K562 (cell line): ENCODE measurements around the gene MERTK. TPM values are rescaled to one million over a fixed set of nuclear protein-coding genes. Genes with fewer than 3 reads are reported as not detected.

Source experiments
- ARNT ChIP-seq, 2 experiments: fragments of 450-650 bp; IDR thresholded peaks; 2 replicates each; pipeline ENCODE4 v1.6.1; 2016; ENCODE audit warnings: mild to moderate bottlenecking in 1 of 2
- CC2D1A ChIP-seq: fragments of 450-650 bp; IDR thresholded peaks from 2 replicates; pipeline ENCODE4 v1.6.1; 2017; ENCODE audit warnings: mild to moderate bottlenecking
- EGR1 ChIP-seq: fragments of 450-650 bp; conservative IDR thresholded peaks from 2 replicates; pipeline ENCODE4 v1.6.1; 2017; ENCODE audit warnings: mild to moderate bottlenecking
- EHMT2 ChIP-seq: fragments of 450-650 bp; IDR thresholded peaks from 2 replicates; pipeline ENCODE4 v1.6.1; 2018; ENCODE audit warnings: antibody characterized with exemption
- HEY1 ChIP-seq: fragments of 250-450 bp; sonication (Bioruptor Pico); IDR thresholded peaks from 2 replicates; pipeline ENCODE4 v1.5.0; 2020; ENCODE audit warnings: mild to moderate bottlenecking, moderate library complexity, borderline replicate concordance
- HOXB6 ChIP-seq: fragments of 250-450 bp; sonication (Bioruptor Pico); IDR thresholded peaks from 2 replicates; pipeline ENCODE4 v1.5.1; 2022; ENCODE audit warnings: mild to moderate bottlenecking, borderline replicate concordance
- IRF2 ChIP-seq: sonication (generic); formaldehyde crosslinking; IDR thresholded peaks from 2 replicates; pipeline ENCODE4 v1.8.1; 2022; ENCODE audit warnings: mild to moderate bottlenecking, missing genetic modification reagents
- KAT2B ChIP-seq: IDR thresholded peaks from one replicate; pipeline ENCODE4 v1.6.1; 2012; ENCODE audit warnings: low read depth, mild to moderate bottlenecking, control low read depth, inconsistent platforms, low read length, moderate library complexity
- KLF10 ChIP-seq: fragments of 250-450 bp; sonication (Bioruptor Pico); IDR thresholded peaks from 2 replicates; pipeline ENCODE4 v1.6.1; 2021; ENCODE audit warnings: matching md5 sums
- RNF2 ChIP-seq: sonication (generic); IDR thresholded peaks from 2 replicates; pipeline ENCODE4 v1.6.1; 2016
- TBL1XR1 ChIP-seq, 2 experiments: IDR thresholded peaks; 2 replicates each; pipeline ENCODE4 v1.6.1; 2012; ENCODE audit warnings: improper control_type of control experiment in 2 of 2, low read length in 2 of 2, mild to moderate bottlenecking in 1 of 2
- TEAD2 ChIP-seq: fragments of 450-650 bp; IDR thresholded peaks from 2 replicates; pipeline ENCODE4 v1.6.1; 2016; ENCODE audit warnings: missing genetic modification characterization, control low read depth, missing compliant biosample characterization
- TSC22D4 ChIP-seq: fragments of 450-650 bp; IDR thresholded peaks from 2 replicates; pipeline ENCODE4 v1.6.1; 2016; ENCODE audit warnings: missing genetic modification characterization, missing biosample characterization, control low read depth
- YBX1 ChIP-seq: fragments of 450-650 bp; IDR thresholded peaks from 2 replicates; pipeline ENCODE4 v1.7.1; 2016; ENCODE audit warnings: mild to moderate bottlenecking
- ZNF717 ChIP-seq: fragments of 250-450 bp; sonication (Bioruptor Pico); IDR thresholded peaks from 2 replicates; pipeline ENCODE4 v1.5.0; 2021
- polyA plus RNA-seq, 8 experiments: library from polyadenylated mRNA; depleted of rRNA in 4 of 8; stranded (reverse) in 5 of 8; unstranded in 3 of 8; fragments of >200 nt; fragmentation: Nextera tagmentation in 2 of 8; fragmentation: Illumina TruSeq in 1 of 8; extraction: Ambion mirVana in 2 of 8; extraction: Trizol in 1 of 8; gene quantifications; 2 replicates each; pipeline versions ENCODE4 v1.2.1 to v1.2.3, GENCODE V29; 2011 to 2014; ENCODE audit warnings: inconsistent platforms in 1 of 8, missing spikeins in 1 of 8
- total RNA-seq, 7 experiments: library from RNA; depleted of rRNA in 6 of 7; stranded (reverse); fragments of >200 nt in 6 of 7; fragmentation: Illumina TruSeq in 2 of 7; extraction: Trizol in 2 of 7; gene quantifications; 2 replicates each; pipeline versions ENCODE4 v1.2.1 to v1.2.3, GENCODE V29; 2011 to 2021; ENCODE audit warnings: low replicate concordance in 1 of 7
- TF ChIP-seq, protein P1 (sequence below): fragments of 150-350 bp; IDR thresholded peaks from 2 replicates; pipeline ENCODE4 v1.6.1; 2014; ENCODE audit warnings: low read depth, mild to moderate bottlenecking, low read length, borderline replicate concordance
- TF ChIP-seq, protein P2 (sequence below), 2 experiments: IDR thresholded peaks in 1 of 2; conservative IDR thresholded peaks in 1 of 2; 2 replicates each; pipeline ENCODE4 v1.6.1; 2016; ENCODE audit warnings: low read depth in 2 of 2, mild to moderate bottlenecking in 1 of 2, missing compliant biosample characterization in 1 of 2, missing genetic modification characterization in 1 of 2, moderate library complexity in 1 of 2
- TF ChIP-seq, protein P3 (sequence below): sonication (generic); formaldehyde crosslinking; IDR thresholded peaks from 2 replicates; pipeline ENCODE4 v1.8.1; 2023; ENCODE audit warnings: mild to moderate bottlenecking, missing genetic modification reagents, moderate library complexity
- TF ChIP-seq, protein P4 (sequence below): fragments of 450-650 bp; IDR thresholded peaks from 2 replicates; pipeline ENCODE4 v1.6.1; 2017; ENCODE audit warnings: antibody characterized with exemption, mild to moderate bottlenecking

MERTK gene
- total and polyA plus RNA-seq, 9 of the 15 experiments (the other 6 are each of a cell fraction or from before 2014, with no cell fraction given): 0.23 to 1.6 (median 0.74) TPM

DNA sequence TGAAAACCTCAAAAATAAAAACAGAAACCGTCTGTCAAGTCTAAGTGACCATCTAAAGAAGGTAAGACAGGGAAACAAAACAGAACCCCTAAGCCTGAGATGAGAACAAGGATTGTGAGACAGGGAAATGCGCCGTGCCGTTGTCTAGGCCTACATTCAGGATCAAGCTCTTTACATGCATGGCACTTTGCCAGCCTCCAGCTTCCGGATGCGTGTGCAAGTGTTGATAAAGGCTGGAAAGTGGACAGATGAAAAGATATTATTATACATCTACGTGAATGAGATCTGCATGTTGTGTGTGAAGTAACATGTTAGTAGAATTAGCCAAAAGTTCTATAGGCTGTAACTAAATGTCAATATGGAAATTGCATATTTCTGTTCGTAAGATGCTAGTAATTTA, 128.1 kb downstream of the MERTK start (continued):
- TF ChIP-seq, protein P1, sequence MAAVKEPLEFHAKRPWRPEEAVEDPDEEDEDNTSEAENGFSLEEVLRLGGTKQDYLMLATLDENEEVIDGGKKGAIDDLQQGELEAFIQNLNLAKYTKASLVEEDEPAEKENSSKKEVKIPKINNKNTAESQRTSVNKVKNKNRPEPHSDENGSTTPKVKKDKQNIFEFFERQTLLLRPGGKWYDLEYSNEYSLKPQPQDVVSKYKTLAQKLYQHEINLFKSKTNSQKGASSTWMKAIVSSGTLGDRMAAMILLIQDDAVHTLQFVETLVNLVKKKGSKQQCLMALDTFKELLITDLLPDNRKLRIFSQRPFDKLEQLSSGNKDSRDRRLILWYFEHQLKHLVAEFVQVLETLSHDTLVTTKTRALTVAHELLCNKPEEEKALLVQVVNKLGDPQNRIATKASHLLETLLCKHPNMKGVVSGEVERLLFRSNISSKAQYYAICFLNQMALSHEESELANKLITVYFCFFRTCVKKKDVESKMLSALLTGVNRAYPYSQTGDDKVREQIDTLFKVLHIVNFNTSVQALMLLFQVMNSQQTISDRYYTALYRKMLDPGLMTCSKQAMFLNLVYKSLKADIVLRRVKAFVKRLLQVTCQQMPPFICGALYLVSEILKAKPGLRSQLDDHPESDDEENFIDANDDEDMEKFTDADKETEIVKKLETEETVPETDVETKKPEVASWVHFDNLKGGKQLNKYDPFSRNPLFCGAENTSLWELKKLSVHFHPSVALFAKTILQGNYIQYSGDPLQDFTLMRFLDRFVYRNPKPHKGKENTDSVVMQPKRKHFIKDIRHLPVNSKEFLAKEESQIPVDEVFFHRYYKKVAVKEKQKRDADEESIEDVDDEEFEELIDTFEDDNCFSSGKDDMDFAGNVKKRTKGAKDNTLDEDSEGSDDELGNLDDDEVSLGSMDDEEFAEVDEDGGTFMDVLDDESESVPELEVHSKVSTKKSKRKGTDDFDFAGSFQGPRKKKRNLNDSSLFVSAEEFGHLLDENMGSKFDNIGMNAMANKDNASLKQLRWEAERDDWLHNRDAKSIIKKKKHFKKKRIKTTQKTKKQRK: no peak
- no peak for TF ChIP-seq IRF2 (CRISPR knock-in tag)
- peak in 1 of 2 experiments; percentile 45; a peak in 1 of 4 replicates for TF ChIP-seq ARNT (IDR thresholded peaks at IDR 0.05)
- TF ChIP-seq, protein P2, sequence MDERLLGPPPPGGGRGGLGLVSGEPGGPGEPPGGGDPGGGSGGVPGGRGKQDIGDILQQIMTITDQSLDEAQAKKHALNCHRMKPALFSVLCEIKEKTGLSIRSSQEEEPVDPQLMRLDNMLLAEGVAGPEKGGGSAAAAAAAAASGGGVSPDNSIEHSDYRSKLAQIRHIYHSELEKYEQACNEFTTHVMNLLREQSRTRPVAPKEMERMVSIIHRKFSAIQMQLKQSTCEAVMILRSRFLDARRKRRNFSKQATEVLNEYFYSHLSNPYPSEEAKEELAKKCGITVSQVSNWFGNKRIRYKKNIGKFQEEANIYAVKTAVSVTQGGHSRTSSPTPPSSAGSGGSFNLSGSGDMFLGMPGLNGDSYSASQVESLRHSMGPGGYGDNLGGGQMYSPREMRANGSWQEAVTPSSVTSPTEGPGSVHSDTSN (CRISPR knock-in tag; IDR thresholded peaks at IDR 0.05; ENCODE audit: low read depth): no peak
- TF ChIP-seq, protein P2 (tag; conservative IDR thresholded peaks at IDR 0.05; ENCODE audit: low read depth): no peak
- TF ChIP-seq TSC22D4: no peak
- TF ChIP-seq EHMT2: no peak
- TF ChIP-seq ZNF717: no peak
- TF ChIP-seq HEY1 (CRISPR knock-in tag): no peak
- TF ChIP-seq, protein P3, sequence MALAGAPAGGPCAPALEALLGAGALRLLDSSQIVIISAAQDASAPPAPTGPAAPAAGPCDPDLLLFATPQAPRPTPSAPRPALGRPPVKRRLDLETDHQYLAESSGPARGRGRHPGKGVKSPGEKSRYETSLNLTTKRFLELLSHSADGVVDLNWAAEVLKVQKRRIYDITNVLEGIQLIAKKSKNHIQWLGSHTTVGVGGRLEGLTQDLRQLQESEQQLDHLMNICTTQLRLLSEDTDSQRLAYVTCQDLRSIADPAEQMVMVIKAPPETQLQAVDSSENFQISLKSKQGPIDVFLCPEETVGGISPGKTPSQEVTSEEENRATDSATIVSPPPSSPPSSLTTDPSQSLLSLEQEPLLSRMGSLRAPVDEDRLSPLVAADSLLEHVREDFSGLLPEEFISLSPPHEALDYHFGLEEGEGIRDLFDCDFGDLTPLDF (CRISPR knock-in tag): no peak
- no peak for TF ChIP-seq EGR1
- TF ChIP-seq CC2D1A: no peak
- no peak for TF ChIP-seq HOXB6 (CRISPR knock-in tag)
- TF ChIP-seq YBX1: no peak
- no peak for TF ChIP-seq RNF2
- TF ChIP-seq KAT2B: no peak
- no peak for TF ChIP-seq KLF10 (CRISPR knock-in tag)
- TF ChIP-seq, protein P4, sequence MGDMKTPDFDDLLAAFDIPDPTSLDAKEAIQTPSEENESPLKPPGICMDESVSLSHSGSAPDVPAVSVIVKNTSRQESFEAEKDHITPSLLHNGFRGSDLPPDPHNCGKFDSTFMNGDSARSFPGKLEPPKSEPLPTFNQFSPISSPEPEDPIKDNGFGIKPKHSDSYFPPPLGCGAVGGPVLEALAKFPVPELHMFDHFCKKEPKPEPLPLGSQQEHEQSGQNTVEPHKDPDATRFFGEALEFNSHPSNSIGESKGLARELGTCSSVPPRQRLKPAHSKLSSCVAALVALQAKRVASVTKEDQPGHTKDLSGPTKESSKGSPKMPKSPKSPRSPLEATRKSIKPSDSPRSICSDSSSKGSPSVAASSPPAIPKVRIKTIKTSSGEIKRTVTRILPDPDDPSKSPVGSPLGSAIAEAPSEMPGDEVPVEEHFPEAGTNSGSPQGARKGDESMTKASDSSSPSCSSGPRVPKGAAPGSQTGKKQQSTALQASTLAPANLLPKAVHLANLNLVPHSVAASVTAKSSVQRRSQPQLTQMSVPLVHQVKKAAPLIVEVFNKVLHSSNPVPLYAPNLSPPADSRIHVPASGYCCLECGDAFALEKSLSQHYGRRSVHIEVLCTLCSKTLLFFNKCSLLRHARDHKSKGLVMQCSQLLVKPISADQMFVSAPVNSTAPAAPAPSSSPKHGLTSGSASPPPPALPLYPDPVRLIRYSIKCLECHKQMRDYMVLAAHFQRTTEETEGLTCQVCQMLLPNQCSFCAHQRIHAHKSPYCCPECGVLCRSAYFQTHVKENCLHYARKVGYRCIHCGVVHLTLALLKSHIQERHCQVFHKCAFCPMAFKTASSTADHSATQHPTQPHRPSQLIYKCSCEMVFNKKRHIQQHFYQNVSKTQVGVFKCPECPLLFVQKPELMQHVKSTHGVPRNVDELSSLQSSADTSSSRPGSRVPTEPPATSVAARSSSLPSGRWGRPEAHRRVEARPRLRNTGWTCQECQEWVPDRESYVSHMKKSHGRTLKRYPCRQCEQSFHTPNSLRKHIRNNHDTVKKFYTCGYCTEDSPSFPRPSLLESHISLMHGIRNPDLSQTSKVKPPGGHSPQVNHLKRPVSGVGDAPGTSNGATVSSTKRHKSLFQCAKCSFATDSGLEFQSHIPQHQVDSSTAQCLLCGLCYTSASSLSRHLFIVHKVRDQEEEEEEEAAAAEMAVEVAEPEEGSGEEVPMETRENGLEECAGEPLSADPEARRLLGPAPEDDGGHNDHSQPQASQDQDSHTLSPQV: peak; percentile 59
- TF ChIP-seq TBL1XR1 (IDR thresholded peaks at IDR 0.05; ENCODE audit: low read length in 2 of 2): 0 out of 4 replicates have a peak, but pooled peaks of 1 of the 2 experiments have one; percentile 13
- TF ChIP-seq TEAD2 (tag): no peak
